CD4-positive, alpha-beta T cell treated with Interferon gamma for 1 hour (primary cell): ENCODE data around the gene AMDHD2.
"Not testable (repeated sequence)": the region's sequence is repeated elsewhere in the genome, so short reads cannot be mapped to it uniquely, and the experiment has no call there.

Experiments used
- DNase-seq: peaks from one replicate; pipeline ENCODE4 v3.0.0-alpha.2; 2020

Gene AMDHD2

GRCh38 chr16:2535625-2536013 is 15.4 kb downstream of the AMDHD2 start:
- DNase-seq = peak; percentile 41

GRCh38 chr16:2537451-2538379 is 17.5 kb downstream of the AMDHD2 start, which contains the start of gene PDPK1:
TSS of gene PDPK1 (plus strand) at chr16:2538021. CDS start at chr16:2538113, 92 bp downstream.
- DNase-seq = peak; percentile 96

- not testable (repeated sequence) for DNase-seq
Measured at GRCh38 chr16:2539192-2539844, 19.1 kb downstream of the AMDHD2 start.

GRCh38 chr16:2539845-2540458 is 19.8 kb downstream of the AMDHD2 start:
- not testable (repeated sequence) for DNase-seq

GRCh38 chr16:2540912-2541311 is 20.7 kb downstream of the AMDHD2 start:
- DNase-seq = peak; percentile 47

DNA sequence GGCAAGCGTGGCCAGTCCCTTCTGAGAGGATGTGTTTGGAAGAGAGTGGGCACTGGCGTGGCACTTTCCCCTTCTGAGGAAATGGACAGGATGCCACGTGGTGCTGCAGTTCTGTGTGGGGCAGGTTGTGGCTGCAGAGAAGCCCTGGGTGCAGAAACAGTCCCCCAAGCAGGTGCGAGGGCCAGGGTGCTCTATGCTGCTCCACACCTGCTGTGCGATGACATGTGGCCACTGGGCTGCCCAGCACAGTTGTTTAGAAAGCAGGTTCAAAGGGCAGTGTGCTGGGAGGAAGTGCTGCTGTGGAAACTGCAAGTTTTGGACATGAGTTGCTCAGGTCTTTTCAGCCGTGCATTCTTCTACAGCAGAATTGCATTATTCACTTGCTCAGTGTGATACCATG is 21.2 kb downstream of the AMDHD2 start:
- not testable (repeated sequence) for DNase-seq

GRCh38 chr16:2543771-2544170 is 23.6 kb downstream of the AMDHD2 start:
- DNase-seq = not testable (repeated sequence)

GRCh38 chr16:2550283-2550878 is 30.2 kb downstream of the AMDHD2 start:
- not testable (repeated sequence) for DNase-seq

DNA sequence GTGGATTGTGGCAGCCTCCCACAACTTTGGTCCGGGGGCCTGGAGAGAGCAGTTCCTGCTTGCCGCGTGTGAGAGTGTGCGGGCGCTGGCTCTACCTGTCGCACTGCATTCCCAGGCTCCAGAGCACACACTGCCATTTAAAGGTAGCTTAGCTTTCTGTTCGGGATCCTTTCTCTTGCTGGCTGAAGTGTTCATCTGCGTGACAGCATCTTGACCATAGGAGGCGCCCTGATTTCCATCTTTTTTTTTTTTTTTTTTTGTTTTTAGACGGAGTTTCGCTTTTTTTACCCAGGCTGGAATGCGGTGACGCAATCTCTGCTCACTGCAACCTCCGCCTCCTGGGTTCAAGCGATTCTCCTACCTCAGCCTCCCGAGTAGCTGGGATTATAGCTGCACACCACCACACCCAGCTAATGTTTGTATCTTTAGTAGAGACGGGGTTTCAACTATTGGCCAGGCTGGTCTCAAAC is 31.3 kb downstream of the AMDHD2 start:
- not testable (repeated sequence) for DNase-seq

GRCh38 chr16:2554709-2555425 is 34.7 kb downstream of the AMDHD2 start:
- DNase-seq = not testable (repeated sequence)

DNA sequence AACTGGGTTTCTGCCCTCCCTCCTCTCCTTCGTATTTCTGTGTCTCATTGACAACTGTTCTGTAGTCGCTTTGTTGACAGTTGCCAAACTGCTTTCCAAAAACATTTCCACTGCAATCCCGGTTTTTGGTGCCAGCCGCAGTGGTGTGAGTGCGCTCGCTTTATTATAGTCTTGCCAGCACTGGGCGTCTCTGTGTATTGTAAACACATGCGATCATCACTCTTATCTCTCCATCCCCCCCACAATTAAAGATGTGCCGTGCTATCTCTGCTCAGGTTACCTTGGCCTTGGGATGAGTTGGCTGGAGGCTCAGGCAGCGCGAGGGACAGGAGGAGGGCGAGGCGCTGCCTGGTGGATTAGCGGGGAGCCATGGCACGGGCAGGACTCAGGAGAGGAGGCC is 37.0 kb downstream of the AMDHD2 start:
- not testable (repeated sequence) for DNase-seq

- DNase-seq = peak; percentile 35
Measured at GRCh38 chr16:2560131-2560797, 40.1 kb downstream of the AMDHD2 start.

DNA sequence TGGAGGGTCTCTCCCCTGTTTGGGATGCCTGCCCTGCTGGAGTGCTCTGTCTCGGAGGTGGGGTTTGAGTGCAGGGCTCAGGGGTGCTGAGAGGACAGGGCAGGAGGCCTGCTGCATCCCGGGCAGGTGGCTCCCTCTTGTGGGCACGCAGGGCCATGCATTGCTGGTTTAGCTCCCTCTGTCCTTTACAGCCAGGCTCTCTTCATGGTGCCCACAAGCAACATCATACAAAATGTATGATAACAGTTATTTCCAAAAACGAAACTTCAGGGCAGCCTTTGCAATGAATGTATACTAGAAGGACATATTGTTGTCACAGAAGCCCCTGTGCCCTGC is 40.6 kb downstream of the AMDHD2 start:
- DNase-seq = peak; percentile 75

- not testable (repeated sequence) for DNase-seq
Measured at GRCh38 chr16:2567506-2567905, 47.3 kb downstream of the AMDHD2 start.

DNA sequence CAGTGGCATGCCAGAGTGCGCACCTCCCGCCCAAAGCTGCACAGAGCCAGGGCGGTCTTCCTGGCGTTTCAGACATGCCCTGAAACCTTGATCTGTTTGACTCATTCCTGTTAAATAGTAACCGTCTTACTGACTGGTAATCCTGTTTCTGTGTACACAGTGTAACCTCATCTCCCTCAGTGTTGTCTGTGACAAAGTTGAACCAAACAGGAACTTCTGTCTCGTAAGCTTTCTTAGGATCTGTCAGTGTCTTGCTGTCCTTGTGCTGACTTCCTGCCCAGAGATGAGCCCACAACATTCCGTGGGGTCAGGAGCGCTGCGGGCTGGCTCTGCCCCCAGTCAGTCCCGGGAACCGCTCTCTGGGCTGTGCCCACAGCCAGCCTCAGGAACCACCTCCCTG is 48.4 kb downstream of the AMDHD2 start:
- not testable (repeated sequence) for DNase-seq

DNA sequence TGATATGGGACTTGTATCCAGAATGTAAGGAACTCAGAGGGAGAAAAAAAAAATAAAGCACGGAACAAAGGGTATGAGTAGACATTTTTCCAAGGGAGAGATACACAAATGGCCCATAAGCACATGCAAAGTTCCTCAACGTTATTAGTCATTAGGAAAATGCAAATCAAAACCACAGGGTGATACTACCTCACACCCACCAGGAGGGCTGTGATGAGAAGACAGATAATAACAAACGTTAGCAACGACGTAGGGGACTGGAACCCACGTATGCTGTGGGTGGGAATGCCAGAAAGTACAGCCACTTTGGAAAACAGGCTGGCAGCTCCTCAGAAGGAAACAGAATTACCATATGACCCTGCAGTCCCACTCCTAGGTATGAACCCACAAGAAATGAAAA is 52.5 kb downstream of the AMDHD2 start:
- DNase-seq = not testable (repeated sequence)

GRCh38 chr16:2575839-2576238 is 55.7 kb downstream of the AMDHD2 start:
- DNase-seq = not testable (repeated sequence)

- DNase-seq = not testable (repeated sequence)
Measured at GRCh38 chr16:2577044-2577443, 56.9 kb downstream of the AMDHD2 start.

DNA sequence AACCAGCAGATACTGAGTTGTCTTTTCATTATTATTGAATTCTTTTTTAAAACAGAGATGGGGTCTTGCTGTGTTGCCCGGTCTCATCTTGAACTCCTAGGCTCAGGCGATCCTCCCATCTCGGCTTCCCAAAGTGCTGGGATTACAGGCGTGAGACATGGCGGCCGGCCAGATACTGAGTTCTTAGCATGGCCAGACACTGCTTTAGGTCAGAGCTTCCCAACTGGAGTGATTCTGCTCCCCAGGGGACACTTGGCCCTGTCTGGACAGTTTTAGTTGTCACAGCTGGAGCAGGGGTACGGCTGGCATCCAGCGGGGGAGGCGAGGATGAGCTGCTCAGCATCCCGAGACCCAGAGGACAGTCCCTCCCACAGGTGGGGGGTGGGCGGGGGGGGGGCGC is 58.7 kb downstream of the AMDHD2 start:
- not testable (repeated sequence) for DNase-seq

DNA sequence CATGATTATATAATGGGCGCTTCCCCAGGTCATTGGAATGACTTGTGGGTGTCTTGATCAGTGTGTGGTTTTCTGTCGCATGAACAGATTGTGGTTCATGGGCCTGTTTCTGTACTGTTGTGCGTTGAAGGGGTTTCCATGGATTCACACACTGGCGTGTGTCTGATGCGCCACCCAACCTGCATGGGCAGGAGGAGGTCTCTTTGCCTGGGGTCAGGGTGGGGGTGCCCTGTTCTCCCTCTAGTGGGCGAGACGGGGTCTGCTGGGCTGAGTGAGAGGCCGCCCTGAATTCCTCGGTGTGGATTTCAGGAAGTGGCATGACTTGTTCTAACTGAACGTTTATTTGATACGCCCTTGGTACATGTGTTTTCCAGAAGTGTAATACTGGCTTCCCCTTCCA is 60.0 kb downstream of the AMDHD2 start:
- DNase-seq = not testable (repeated sequence)

DNA sequence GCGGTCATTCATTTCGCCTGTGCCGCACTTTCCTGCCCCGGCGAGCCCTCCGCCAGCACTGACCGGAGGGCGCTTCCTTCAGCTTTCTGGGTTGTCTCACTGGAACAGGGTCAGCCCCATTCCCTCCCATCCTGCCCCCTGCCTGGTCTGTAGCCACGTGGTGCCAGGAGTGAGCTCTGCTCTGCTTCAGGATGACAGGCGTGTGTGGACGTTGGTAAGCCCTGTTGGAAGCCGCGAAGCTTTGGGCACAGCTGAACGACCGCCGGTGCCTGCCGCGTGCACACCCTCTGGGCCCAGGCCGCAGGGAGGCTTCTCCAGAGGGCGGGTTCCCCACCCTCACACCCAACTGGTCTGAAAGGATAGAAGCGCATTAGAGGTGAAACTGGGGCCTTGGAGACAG is 60.6 kb downstream of the AMDHD2 start:
- not testable (repeated sequence) for DNase-seq
